ENCODE measurements around the gene SEMA6A. TPM values are rescaled to one million over a fixed set of nuclear protein-coding genes. Genes with fewer than 3 reads are reported as not detected.

Gene SEMA6A
- total RNA-seq, 4 donors from 2014 or later = 22.4 to 118 (median 48.7) TPM

DNA sequence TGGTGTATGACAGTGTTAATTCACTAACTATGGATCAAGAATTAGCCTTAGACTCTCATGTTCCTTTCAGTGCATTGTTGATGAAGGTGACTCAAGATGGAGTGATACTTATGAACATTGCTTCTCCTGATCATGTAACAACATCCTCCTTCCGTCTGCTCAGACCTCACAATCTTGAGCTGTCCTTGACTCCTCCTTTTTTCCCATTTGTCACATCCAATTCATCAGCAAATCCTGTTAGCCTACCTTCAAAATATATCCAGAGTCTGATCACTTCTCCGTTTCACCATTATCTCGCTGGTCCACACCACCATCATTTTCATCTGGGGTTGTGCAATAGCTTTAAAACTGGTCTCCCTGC, 9.2 kb upstream of the SEMA6A start:
- Histone ChIP-seq H3K4me3 (no peak overlapping the region), H3K4me1 (no peaks in the 10 kb centered on the region), H3K27ac (no peak overlapping the region), H3K36me3 (no peaks in the 10 kb centered on the region), H3K9me3 (no peaks in the 10 kb centered on the region), H3K27me3 (no peaks in the 10 kb centered on the region)
- intact Hi-C loops (cut with DNase I; ENCODE audit: low total_unique reads) = no loop called here
- no peak for DNase-seq
- TF ChIP-seq, protein P1, sequence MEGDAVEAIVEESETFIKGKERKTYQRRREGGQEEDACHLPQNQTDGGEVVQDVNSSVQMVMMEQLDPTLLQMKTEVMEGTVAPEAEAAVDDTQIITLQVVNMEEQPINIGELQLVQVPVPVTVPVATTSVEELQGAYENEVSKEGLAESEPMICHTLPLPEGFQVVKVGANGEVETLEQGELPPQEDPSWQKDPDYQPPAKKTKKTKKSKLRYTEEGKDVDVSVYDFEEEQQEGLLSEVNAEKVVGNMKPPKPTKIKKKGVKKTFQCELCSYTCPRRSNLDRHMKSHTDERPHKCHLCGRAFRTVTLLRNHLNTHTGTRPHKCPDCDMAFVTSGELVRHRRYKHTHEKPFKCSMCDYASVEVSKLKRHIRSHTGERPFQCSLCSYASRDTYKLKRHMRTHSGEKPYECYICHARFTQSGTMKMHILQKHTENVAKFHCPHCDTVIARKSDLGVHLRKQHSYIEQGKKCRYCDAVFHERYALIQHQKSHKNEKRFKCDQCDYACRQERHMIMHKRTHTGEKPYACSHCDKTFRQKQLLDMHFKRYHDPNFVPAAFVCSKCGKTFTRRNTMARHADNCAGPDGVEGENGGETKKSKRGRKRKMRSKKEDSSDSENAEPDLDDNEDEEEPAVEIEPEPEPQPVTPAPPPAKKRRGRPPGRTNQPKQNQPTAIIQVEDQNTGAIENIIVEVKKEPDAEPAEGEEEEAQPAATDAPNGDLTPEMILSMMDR (IDR thresholded peaks at IDR 0.05) = no peak
- TF ChIP-seq POLR2A (IDR thresholded peaks at IDR 0.05) = no peak

DNA sequence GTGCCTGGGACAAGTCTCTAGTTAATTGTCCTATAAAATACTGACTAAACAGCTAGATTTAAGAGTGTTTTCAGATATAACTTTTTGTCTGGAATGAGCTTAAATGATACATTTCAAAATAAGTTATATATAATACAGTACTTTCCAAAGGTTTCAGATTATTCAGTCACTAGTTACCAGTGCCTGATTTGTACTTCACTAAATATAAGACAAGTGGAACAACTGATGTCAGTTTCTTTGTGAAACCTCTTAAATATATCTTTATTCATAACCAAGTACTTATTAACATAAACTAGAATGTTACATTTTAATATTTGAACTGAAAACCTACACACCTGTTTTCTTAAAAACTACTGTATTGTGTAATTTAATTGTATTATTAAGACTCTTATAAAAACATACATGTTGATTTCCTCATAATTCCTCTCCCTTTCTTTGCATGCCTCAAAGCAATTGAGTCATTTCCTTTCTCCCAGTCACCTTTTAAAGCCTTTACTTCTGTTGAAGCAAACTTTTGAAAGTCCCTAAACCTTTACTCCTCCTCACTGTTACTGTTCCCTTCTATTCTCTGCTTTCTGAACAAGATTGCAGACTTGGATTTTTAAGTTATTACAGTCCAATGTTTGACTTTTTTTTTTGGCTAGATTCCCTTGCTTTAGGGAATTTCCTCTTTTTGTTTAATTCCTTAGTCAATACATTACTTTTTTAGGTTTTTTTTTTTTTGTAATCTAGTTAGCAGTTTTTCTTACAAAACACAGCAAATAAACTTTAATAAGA, 8.7 kb upstream of the SEMA6A start:
- no peak for DNase-seq
- no peaks in the 10 kb centered on the region for H3K4me1 ChIP-seq
- H3K36me3 ChIP-seq = no peaks in the 10 kb centered on the region
- H3K4me3 ChIP-seq = no peak overlapping the region
- H3K27me3 ChIP-seq = no peaks in the 10 kb centered on the region
- H3K27ac ChIP-seq = no peak overlapping the region
- no peak for TF ChIP-seq POLR2A (IDR thresholded peaks at IDR 0.05)
- TF ChIP-seq, protein P1 (IDR thresholded peaks at IDR 0.05) = no peak
- no peaks in the 10 kb centered on the region for H3K9me3 ChIP-seq
- intact Hi-C loops (cut with DNase I; ENCODE audit: low total_unique reads) = no loop called here

DNA sequence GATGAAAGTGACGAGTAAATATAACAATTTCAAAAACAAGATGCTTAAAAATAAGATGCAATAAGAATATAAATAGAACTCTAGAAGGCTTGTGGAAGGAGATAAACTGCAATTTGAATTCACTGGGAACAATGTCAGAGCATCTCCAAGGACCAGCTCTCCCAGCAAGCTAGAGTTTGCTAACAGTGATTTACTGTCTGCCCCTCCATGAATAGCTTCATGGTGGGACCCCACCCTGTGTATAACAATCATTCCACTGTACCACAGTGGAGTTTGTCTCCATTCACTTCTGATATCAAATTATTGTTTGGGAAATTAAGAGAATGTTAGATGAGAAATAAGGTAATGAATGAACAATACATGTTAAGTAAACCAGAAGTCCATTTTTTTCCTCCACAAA, 7.3 kb upstream of the SEMA6A start:
- no peaks in the 10 kb centered on the region for H3K27me3 ChIP-seq
- intact Hi-C loops (cut with DNase I; ENCODE audit: low total_unique reads) = no loop called here
- H3K4me1 ChIP-seq = no peaks in the 10 kb centered on the region
- TF ChIP-seq POLR2A (IDR thresholded peaks at IDR 0.05) = no peak
- TF ChIP-seq, protein P1 (IDR thresholded peaks at IDR 0.05) = no peak
- DNase-seq = no peak
- H3K4me3 ChIP-seq = no peak overlapping the region
- H3K9me3 ChIP-seq = no peaks in the 10 kb centered on the region
- no peak overlapping the region for H3K27ac ChIP-seq
- H3K36me3 ChIP-seq = no peaks in the 10 kb centered on the region

DNA sequence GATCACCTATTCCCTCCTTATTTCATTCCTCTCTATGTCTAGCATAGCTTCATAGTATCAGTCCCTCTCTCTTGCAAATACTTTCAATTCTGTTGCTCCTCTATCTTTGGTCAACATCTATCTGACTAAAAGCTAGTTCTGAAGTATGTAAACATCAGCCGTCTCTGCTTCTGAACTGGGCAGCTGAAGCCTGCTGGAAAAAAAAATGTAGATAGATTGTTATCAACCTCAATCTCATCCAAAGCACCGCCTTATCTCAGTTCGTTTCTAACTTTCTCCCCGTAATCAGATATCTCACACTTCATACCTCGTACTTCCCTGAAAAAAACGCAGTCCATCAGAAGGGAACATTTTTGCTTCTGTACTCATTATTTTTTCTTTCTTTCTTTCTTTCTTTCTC, 4.5 kb upstream of the SEMA6A start:
- intact Hi-C loops (cut with DNase I; ENCODE audit: low total_unique reads) = no loop called here
- no peaks in the 10 kb centered on the region for H3K36me3 ChIP-seq
- H3K4me1 ChIP-seq = no peaks in the 10 kb centered on the region
- H3K27ac ChIP-seq = no peak overlapping the region
- no peaks in the 10 kb centered on the region for H3K9me3 ChIP-seq
- TF ChIP-seq, protein P1 (IDR thresholded peaks at IDR 0.05) = no peak
- no peak for TF ChIP-seq POLR2A (IDR thresholded peaks at IDR 0.05)
- no peak for DNase-seq
- H3K27me3 ChIP-seq = no peaks in the 10 kb centered on the region
- no peak overlapping the region for H3K4me3 ChIP-seq

DNA sequence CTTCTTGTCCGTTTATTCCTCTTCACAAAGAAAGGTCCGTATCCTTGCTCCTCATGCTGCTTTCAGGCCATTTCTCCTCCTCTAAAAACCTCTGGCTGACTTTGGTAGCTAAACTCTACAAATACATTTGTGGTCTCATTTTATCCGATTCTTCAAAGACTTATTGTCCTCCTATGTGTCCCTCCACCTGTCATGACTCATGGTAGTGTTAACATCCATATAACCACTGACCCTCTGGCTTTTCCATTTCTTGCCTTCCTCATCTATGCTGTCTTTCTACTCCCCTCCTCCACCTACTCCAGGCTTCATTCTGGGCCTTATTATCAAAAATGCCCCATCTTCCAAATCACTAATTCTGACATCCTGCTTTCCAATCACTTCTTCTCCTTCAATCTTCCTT, 4.1 kb upstream of the SEMA6A start:
- Histone ChIP-seq H3K27me3 (no peaks in the 10 kb centered on the region), H3K4me3 (no peak overlapping the region), H3K9me3 (no peaks in the 10 kb centered on the region), H3K36me3 (no peaks in the 10 kb centered on the region), H3K27ac (no peak overlapping the region), H3K4me1 (no peaks in the 10 kb centered on the region)
- no peak for DNase-seq
- TF ChIP-seq, protein P1 (IDR thresholded peaks at IDR 0.05) = no peak
- no peak for TF ChIP-seq POLR2A (IDR thresholded peaks at IDR 0.05)
- intact Hi-C loops (cut with DNase I; ENCODE audit: low total_unique reads) = no loop called here
